ENCODE measurements around the gene MATK.
"Not testable (repeated sequence)": the region's sequence is repeated elsewhere in the genome, so short reads cannot be mapped to it uniquely, and the experiment has no call there.

The MATK gene

DNA sequence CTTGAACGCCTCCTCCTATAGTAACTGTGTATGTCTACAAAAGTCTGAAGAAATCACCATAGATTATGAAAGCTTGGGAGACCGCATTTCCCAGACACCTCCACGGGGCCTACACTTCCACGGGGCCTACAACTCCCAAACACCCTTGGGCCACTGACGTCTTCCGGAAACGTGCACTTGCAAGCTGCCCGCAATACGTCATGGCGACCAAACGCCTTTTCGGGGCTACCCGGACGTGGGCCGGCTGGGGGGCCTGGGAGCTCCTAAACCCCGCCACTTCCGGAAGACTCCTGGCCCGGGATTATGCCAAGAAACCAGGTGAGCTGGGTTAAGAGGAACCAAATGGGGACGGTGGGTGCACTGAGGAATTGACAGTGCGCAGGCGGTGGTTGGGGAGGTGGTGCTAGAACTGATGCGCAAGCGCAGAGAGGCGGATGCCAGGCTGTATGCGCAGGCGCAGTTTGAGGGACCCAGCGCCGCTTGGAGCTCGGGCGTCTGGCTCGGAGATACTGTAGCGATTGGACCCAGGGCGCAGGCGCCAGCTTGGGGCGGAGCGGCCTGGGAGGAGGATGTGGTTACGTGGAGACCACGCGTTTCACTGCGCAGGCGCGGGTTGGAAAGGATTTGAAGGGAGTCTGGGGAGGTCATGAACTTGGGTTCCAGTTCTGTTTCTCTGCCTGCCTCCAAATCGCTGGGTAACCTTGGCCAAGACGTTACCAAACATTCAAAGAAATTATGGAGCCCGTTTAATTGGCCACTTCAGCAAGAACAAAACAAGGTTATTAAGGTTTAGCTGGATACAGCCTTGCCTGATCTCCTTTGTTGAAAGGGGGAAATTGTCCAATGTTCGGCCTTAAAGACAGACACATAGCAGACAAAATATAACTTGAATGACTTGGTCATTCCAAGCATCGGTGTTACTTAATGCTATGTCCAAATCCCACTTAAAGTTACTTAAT is 23.4 kb downstream of the MATK start, which contains the start of gene MRPL54:
Gene MRPL54, plus strand, starts transcription at position 182 of the 959 bp plus-strand sequence. Its CDS starts 19 bp downstream, at position 201.
- H3K9me3 ChIP-seq (ENCODE audit: control insufficient read depth, low read length), result no peaks in the 10 kb centered on the region
- peaks cover 27% of the 10 kb centered on the region for H3K36me3 ChIP-seq (ENCODE audit: control insufficient read depth, insufficient read depth, low read length)
- H3K27me3 ChIP-seq (replicated peaks; ENCODE audit: control insufficient read depth, insufficient read depth, low read length, poor library complexity, severe bottlenecking), result no peaks in the 10 kb centered on the region
- H3K4me1 ChIP-seq (ENCODE audit: control insufficient read depth, insufficient read depth, low read length, poor library complexity, severe bottlenecking), result peaks cover 40% of the 10 kb centered on the region
- DNase-seq, result peak; percentile 98 to 99 (median 99)
- peak within 1 kb of the TSS; percentile 86 for H3K4me3 ChIP-seq (ENCODE audit: insufficient read depth, low read depth, low read length, poor library complexity, severe bottlenecking)
- peak within 1 kb of the TSS; percentile 100 for H3K27ac ChIP-seq (ENCODE audit: insufficient read depth, low read length, poor library complexity, severe bottlenecking)

DNA sequence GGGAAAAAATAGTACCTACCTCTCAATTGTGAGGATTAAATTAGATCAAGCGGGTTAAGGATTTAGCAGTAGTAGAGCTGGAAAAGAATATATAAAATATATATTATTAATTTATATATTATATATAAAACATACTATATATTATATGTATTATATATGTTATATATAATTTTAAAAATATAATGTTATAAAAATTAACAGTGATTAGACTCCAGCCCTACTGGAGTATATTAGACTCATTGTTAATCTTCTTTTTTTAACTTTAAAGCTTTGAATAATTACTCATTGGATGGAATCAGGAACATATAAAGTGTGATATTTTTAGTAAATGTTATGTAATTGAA is 24.1 kb downstream of the MATK start:
- Histone ChIP-seq H3K27me3 (replicated peaks; ENCODE audit: control insufficient read depth, insufficient read depth, low read length, poor library complexity, severe bottlenecking) (no peaks in the 10 kb centered on the region), H3K4me1 (ENCODE audit: control insufficient read depth, insufficient read depth, low read length, poor library complexity, severe bottlenecking) (peaks cover 40% of the 10 kb centered on the region), H3K9me3 (ENCODE audit: control insufficient read depth, low read length) (no peaks in the 10 kb centered on the region), H3K36me3 (ENCODE audit: control insufficient read depth, insufficient read depth, low read length) (peaks cover 23% of the 10 kb centered on the region), H3K27ac (ENCODE audit: insufficient read depth, low read length, poor library complexity, severe bottlenecking) (peak overlapping the region; percentile 100), H3K4me3 (ENCODE audit: insufficient read depth, low read depth, low read length, poor library complexity, severe bottlenecking) (no peak overlapping the region)
- DNase-seq, result no peak

DNA sequence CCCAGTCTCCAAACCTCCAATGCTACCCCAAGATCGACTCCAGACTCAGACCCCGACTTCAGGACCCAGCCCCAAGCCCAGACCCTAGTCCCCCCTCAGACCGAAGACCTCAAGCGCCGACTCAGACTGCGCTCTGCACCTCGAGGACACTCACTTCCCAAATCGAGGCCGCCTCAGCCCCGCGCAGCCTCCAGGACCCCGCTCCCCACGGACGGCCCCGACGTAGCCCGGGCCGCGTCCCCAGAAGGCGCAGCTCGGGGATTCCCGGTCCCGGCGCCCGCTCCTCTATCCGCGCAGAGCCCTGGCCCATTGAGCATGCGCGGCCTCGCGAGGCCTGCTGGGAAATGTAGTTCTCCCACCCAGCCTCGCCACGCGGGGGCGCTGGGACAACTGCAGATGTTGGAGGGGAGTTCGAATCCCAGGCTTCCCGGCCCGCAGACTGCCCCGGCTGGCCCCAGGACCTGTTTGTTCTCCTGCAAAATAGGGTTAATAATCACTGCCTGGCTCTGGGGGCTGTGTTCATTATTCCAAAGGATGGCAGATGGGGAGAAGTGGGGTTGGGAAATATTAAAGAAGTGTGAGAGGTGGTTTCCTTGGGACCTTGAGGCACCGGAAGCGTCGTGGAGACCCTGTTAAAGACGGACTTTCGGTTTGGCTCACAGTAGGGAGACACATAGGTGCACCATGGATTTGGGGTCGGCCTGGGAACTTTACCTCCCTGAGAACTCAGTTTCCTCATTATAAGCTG is 24.6 kb downstream of the MATK start, which contains the start of gene APBA3:
Gene APBA3, minus strand, starts transcription at position 311 of the 748 bp plus-strand sequence. CDS start 1,428 bp downstream, outside the sequence.
- Histone ChIP-seq H3K36me3 (ENCODE audit: control insufficient read depth, insufficient read depth, low read length) (peaks cover 18% of the 10 kb centered on the region), H3K9me3 (ENCODE audit: control insufficient read depth, low read length) (no peaks in the 10 kb centered on the region), H3K27me3 (replicated peaks; ENCODE audit: control insufficient read depth, insufficient read depth, low read length, poor library complexity, severe bottlenecking) (no peaks in the 10 kb centered on the region), H3K4me1 (ENCODE audit: control insufficient read depth, insufficient read depth, low read length, poor library complexity, severe bottlenecking) (peaks cover 37% of the 10 kb centered on the region), H3K27ac (ENCODE audit: insufficient read depth, low read length, poor library complexity, severe bottlenecking) (peak within 1 kb of the TSS; percentile 100), H3K4me3 (ENCODE audit: insufficient read depth, low read depth, low read length, poor library complexity, severe bottlenecking) (peak within 1 kb of the TSS; percentile 86)
- peak; percentile 88 to 91 (median 90) for DNase-seq

GRCh38 chr19:3760871-3761361 is 25.3 kb downstream of the MATK start:
- Histone ChIP-seq H3K36me3 (ENCODE audit: control insufficient read depth, insufficient read depth, low read length) (peaks cover 14% of the 10 kb centered on the region), H3K4me1 (ENCODE audit: control insufficient read depth, insufficient read depth, low read length, poor library complexity, severe bottlenecking) (peaks cover 33% of the 10 kb centered on the region), H3K27ac (ENCODE audit: insufficient read depth, low read length, poor library complexity, severe bottlenecking) (peak overlapping the region; percentile 99), H3K27me3 (replicated peaks; ENCODE audit: control insufficient read depth, insufficient read depth, low read length, poor library complexity, severe bottlenecking) (no peaks in the 10 kb centered on the region), H3K9me3 (ENCODE audit: control insufficient read depth, low read length) (no peaks in the 10 kb centered on the region), H3K4me3 (ENCODE audit: insufficient read depth, low read depth, low read length, poor library complexity, severe bottlenecking) (peak overlapping the region; percentile 86)
- DNase-seq, result peak in 1 of 3 donors; percentile 7

GRCh38 chr19:3759482-3760254 is 26.5 kb downstream of the MATK start:
- no peaks in the 10 kb centered on the region for H3K27me3 ChIP-seq (replicated peaks; ENCODE audit: control insufficient read depth, insufficient read depth, low read length, poor library complexity, severe bottlenecking)
- H3K27ac ChIP-seq (ENCODE audit: insufficient read depth, low read length, poor library complexity, severe bottlenecking), result peak overlapping the region; percentile 18
- H3K9me3 ChIP-seq (ENCODE audit: control insufficient read depth, low read length), result no peaks in the 10 kb centered on the region
- DNase-seq, result no peak
- H3K36me3 ChIP-seq (ENCODE audit: control insufficient read depth, insufficient read depth, low read length), result peaks cover 9% of the 10 kb centered on the region
- H3K4me1 ChIP-seq (ENCODE audit: control insufficient read depth, insufficient read depth, low read length, poor library complexity, severe bottlenecking), result peaks cover 33% of the 10 kb centered on the region
- no peak overlapping the region for H3K4me3 ChIP-seq (ENCODE audit: insufficient read depth, low read depth, low read length, poor library complexity, severe bottlenecking)

- peaks cover 32% of the 10 kb centered on the region for H3K4me1 ChIP-seq (ENCODE audit: control insufficient read depth, insufficient read depth, low read length, poor library complexity, severe bottlenecking)
- DNase-seq; H3K27me3 ChIP-seq (replicated peaks; ENCODE audit: control insufficient read depth, insufficient read depth, low read length, poor library complexity, severe bottlenecking); H3K27ac ChIP-seq (ENCODE audit: insufficient read depth, low read length, poor library complexity, severe bottlenecking); H3K4me3 ChIP-seq (ENCODE audit: insufficient read depth, low read depth, low read length, poor library complexity, severe bottlenecking); H3K9me3 ChIP-seq (ENCODE audit: control insufficient read depth, low read length): not testable (repeated sequence)
- H3K36me3 ChIP-seq (ENCODE audit: control insufficient read depth, insufficient read depth, low read length), result peaks cover 21% of the 10 kb centered on the region
Measured at GRCh38 chr19:3758297-3758696, 27.9 kb downstream of the MATK start.

DNA sequence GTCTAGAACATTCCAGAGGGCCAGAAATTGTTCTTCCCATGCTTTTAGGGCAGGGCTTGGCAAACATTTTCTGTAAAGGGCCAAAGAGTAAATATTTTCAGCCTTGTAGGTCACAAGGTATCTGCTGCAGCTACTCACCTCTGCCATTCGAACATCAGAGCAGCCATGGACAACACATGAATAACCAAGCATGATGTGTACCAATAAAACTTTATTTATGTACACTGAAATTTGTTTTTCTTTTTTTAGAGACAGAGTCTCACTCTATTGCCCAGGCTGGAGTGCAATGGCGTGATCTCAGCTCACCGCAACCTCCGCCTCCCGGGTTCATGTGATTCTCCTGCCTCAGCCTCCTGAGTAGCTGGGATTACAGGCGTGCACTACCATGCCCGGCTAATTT is 28.5 kb downstream of the MATK start:
- Histone ChIP-seq H3K36me3 (ENCODE audit: control insufficient read depth, insufficient read depth, low read length) (peaks cover 27% of the 10 kb centered on the region), H3K4me1 (ENCODE audit: control insufficient read depth, insufficient read depth, low read length, poor library complexity, severe bottlenecking) (peaks cover 28% of the 10 kb centered on the region)
- not testable (repeated sequence) for H3K27ac ChIP-seq (ENCODE audit: insufficient read depth, low read length, poor library complexity, severe bottlenecking); H3K4me3 ChIP-seq (ENCODE audit: insufficient read depth, low read depth, low read length, poor library complexity, severe bottlenecking); H3K27me3 ChIP-seq (replicated peaks; ENCODE audit: control insufficient read depth, insufficient read depth, low read length, poor library complexity, severe bottlenecking); H3K9me3 ChIP-seq (ENCODE audit: control insufficient read depth, low read length); DNase-seq

- no peaks in the 10 kb centered on the region for H3K4me1 ChIP-seq (ENCODE audit: control insufficient read depth, insufficient read depth, low read length, poor library complexity, severe bottlenecking)
- H3K4me3 ChIP-seq (ENCODE audit: insufficient read depth, low read depth, low read length, poor library complexity, severe bottlenecking), result no peak overlapping the region
- H3K27ac ChIP-seq (ENCODE audit: insufficient read depth, low read length, poor library complexity, severe bottlenecking), result no peak overlapping the region
- H3K9me3 ChIP-seq (ENCODE audit: control insufficient read depth, low read length), result no peaks in the 10 kb centered on the region
- no peaks in the 10 kb centered on the region for H3K27me3 ChIP-seq (replicated peaks; ENCODE audit: control insufficient read depth, insufficient read depth, low read length, poor library complexity, severe bottlenecking)
- peaks cover 55% of the 10 kb centered on the region for H3K36me3 ChIP-seq (ENCODE audit: control insufficient read depth, insufficient read depth, low read length)
- DNase-seq, result no peak
Measured at GRCh38 chr19:3753631-3754410, 32.4 kb downstream of the MATK start.

- Histone ChIP-seq H3K9me3 (ENCODE audit: control insufficient read depth, low read length) (no peaks in the 10 kb centered on the region), H3K4me1 (ENCODE audit: control insufficient read depth, insufficient read depth, low read length, poor library complexity, severe bottlenecking) (no peaks in the 10 kb centered on the region), H3K27me3 (replicated peaks; ENCODE audit: control insufficient read depth, insufficient read depth, low read length, poor library complexity, severe bottlenecking) (no peaks in the 10 kb centered on the region), H3K36me3 (ENCODE audit: control insufficient read depth, insufficient read depth, low read length) (peaks cover 52% of the 10 kb centered on the region), H3K4me3 (ENCODE audit: insufficient read depth, low read depth, low read length, poor library complexity, severe bottlenecking) (no peak overlapping the region), H3K27ac (ENCODE audit: insufficient read depth, low read length, poor library complexity, severe bottlenecking) (no peak overlapping the region)
- DNase-seq, result no peak
Measured at GRCh38 chr19:3752492-3752891, 33.7 kb downstream of the MATK start.
